Neural progenitor cell (in vitro differentiated cells): Measurements from ENCODE around the gene TMEM45A.

Source experiments
- EZH2phosphoT487 ChIP-seq: fragments of 200-600 bp; sonication (generic); IDR thresholded peaks from 2 replicates; pipeline ENCODE4 v1.6.1; 2017; ENCODE audit warnings: antibody characterized with exemption
- TF ChIP-seq, protein P1 (sequence below): fragments of 200-600 bp; sonication (generic); IDR thresholded peaks from 2 replicates; pipeline ENCODE4 v1.5.1; 2017; ENCODE audit warnings: antibody characterized with exemption, mild to moderate bottlenecking

DNA sequence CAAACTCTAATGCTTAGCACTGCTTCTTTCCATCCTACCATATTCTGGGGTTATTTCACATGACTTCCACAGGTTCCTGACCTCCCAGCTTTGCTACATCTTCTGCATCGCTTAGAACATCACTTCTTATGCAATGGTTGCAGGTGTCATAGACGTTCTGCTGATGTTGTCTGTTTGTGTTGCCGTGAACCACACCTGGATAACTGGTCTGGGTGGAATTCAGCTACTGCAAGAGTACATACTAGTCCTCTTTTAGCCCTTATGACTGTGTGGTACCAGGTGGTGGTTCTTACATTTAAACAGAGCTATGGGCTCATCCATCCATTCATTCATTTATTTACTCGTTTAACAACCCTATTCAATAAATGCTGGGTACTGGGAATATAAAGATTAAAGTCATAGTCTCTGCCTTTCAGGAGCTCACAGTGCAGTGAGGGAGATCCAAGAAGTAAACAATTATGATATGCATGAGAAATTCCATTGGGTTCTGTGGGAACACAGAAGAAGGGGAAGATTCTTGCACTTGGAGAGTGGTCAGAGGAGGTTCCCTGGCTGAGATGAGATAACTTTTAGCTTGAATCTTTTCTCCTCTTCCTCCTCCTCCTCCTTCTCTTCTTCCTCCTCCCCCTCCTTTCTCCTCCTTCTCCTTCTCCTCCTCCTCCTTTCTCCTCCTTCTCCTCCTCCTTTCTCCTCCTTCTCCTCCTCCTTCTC, 30.8 kb downstream of the TMEM45A start:
- TF ChIP-seq, protein P1, sequence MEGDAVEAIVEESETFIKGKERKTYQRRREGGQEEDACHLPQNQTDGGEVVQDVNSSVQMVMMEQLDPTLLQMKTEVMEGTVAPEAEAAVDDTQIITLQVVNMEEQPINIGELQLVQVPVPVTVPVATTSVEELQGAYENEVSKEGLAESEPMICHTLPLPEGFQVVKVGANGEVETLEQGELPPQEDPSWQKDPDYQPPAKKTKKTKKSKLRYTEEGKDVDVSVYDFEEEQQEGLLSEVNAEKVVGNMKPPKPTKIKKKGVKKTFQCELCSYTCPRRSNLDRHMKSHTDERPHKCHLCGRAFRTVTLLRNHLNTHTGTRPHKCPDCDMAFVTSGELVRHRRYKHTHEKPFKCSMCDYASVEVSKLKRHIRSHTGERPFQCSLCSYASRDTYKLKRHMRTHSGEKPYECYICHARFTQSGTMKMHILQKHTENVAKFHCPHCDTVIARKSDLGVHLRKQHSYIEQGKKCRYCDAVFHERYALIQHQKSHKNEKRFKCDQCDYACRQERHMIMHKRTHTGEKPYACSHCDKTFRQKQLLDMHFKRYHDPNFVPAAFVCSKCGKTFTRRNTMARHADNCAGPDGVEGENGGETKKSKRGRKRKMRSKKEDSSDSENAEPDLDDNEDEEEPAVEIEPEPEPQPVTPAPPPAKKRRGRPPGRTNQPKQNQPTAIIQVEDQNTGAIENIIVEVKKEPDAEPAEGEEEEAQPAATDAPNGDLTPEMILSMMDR: no peak
- TF ChIP-seq EZH2phosphoT487: no peak
